Ramos (cell line): ENCODE results near the gene FANCD2OS.
"Not testable (repeated sequence)": the region's sequence is repeated elsewhere in the genome, so short reads cannot be mapped to it uniquely, and the experiment has no call there.

Experiments used
- in situ Hi-C: fragments of 300-500 bp; cut with MboI; formaldehyde crosslinking; loops from one replicate; pipeline ENCODE4 v1.14.3; 2022; ENCODE audit warnings: low sequenced_read_pairs; ENCODE audit not compliant: unreplicated experiment

FANCD2OS gene

GRCh38 chr3:10099041-10099440 lies 9.0 kb downstream of the FANCD2OS start:
- in situ Hi-C loops: no loop called here

- in situ Hi-C loops: no loop called here
Observed at GRCh38 chr3:10093678-10094077, 14.4 kb downstream of the FANCD2OS start.

GRCh38 chr3:10091387-10091786 lies 16.7 kb downstream of the FANCD2OS start:
- in situ Hi-C loops: not testable (repeated sequence)

- in situ Hi-C loops: not testable (repeated sequence)
Observed at GRCh38 chr3:10090774-10091173, 17.3 kb downstream of the FANCD2OS start.

GRCh38 chr3:10090179-10090578 lies 17.9 kb downstream of the FANCD2OS start:
- in situ Hi-C loops: no loop called here

- in situ Hi-C loops: no loop called here
Observed at GRCh38 chr3:10088256-10088655, 19.8 kb downstream of the FANCD2OS start.

- in situ Hi-C loops: no loop called here
Observed at GRCh38 chr3:10085738-10086137, 22.3 kb downstream of the FANCD2OS start.

- in situ Hi-C loops: no loop called here
Observed at GRCh38 chr3:10081871-10082270, 26.2 kb downstream of the FANCD2OS start.

- in situ Hi-C loops: no loop called here
Observed at GRCh38 chr3:10074666-10075065, 33.4 kb downstream of the FANCD2OS start.

- in situ Hi-C loops: not testable (repeated sequence)
Observed at GRCh38 chr3:10070077-10070476, 38.0 kb downstream of the FANCD2OS start.

GRCh38 chr3:10055097-10055496 lies 53.0 kb downstream of the FANCD2OS start:
- in situ Hi-C loops: no loop called here
